A549 (cell line): ENCODE results near the gene RASSF4. TPM values are rescaled to one million over a fixed set of nuclear protein-coding genes. Genes with fewer than 3 reads are reported as not detected.

Source experiments
- ATAC-seq, 2 experiments: fragments of 200-7000 bp in 1 of 2; fragments of >200 bp in 1 of 2; cut with Nextera tagmentation in 1 of 2; cut with Tn5 transposase in 1 of 2; 3 replicates each; pipeline versions ENCODE4 v1.8.0 to v1.9.1; 2018 to 2020; ENCODE audit warnings: mild to moderate bottlenecking in 1 of 2, moderate library complexity in 1 of 2
- CTCF ChIA-PET: fragments of 300-600 bp; sonication (Branson Sonifier 250); formaldehyde crosslinking; extraction: SDS; loops from one replicate; lab custom pipeline; 2021; ENCODE audit warnings: antibody characterized with exemption, inconsistent platforms; lab: Yijun Ruan, JAX
- POLR2A ChIA-PET: fragments of 350-600 bp; formaldehyde crosslinking; extraction: SDS; loops from one replicate; lab custom pipeline; 2021; ENCODE audit warnings: antibody characterized with exemption, inconsistent platforms; lab: Yijun Ruan, JAX
- DNase-seq, 2 experiments: peaks; one replicate each; pipeline versions ENCODE4 v3.0.0 to v3.0.0-alpha.2; 2011 to 2016; ENCODE audit warnings: low read depth in 1 of 2, low spot score in 1 of 2
- FAIRE-seq: peaks from 2 replicates; lab custom pipeline; 2011; peaks lifted over from hg19 to GRCh38; lab: Jason Lieb, UNC
- H3K27ac ChIP-seq, 2 experiments: fragments of >200 bp; sonication (Bioruptor Twin); formaldehyde crosslinking; 3 replicates each; pipeline ENCODE4 v1.5.1; 2016 to 2017
- H3K4me1 ChIP-seq: fragments of >200 bp; sonication (Bioruptor Twin); formaldehyde crosslinking; 3 replicates; pipeline ENCODE4 v1.6.1; 2016
- H3K4me2 ChIP-seq: fragments of >200 bp; sonication (Bioruptor Twin); formaldehyde crosslinking; 3 replicates; pipeline ENCODE4 v1.6.1; 2016
- H3K4me3 ChIP-seq: fragments of >200 bp; sonication (Bioruptor Twin); formaldehyde crosslinking; 3 replicates; pipeline ENCODE4 v1.5.1; 2016
- H3K9me3 ChIP-seq: fragments of >200 bp; sonication (Bioruptor Twin); formaldehyde crosslinking; 3 replicates; pipeline ENCODE4 v1.6.1; 2016
- ATOH8 ChIP-seq: fragments of 250-450 bp; sonication (Bioruptor Pico); IDR thresholded peaks from 2 replicates; pipeline ENCODE4 v1.5.0; 2020; ENCODE audit warnings: low read depth, mild to moderate bottlenecking, moderate library complexity
- BCL3 ChIP-seq: fragments of >200 bp; sonication (Bioruptor Twin); formaldehyde crosslinking; IDR thresholded peaks from 3 replicates; pipeline ENCODE4 v1.6.1; 2016
- CBX2 ChIP-seq: fragments of 200-600 bp; sonication (generic); IDR thresholded peaks from 2 replicates; pipeline ENCODE4 v1.6.1; 2016; ENCODE audit warnings: low read depth, mild to moderate bottlenecking, borderline replicate concordance
- CBX8 ChIP-seq: fragments of 200-600 bp; sonication (generic); IDR thresholded peaks from 2 replicates; pipeline ENCODE4 v1.6.1; 2016
- CHD4 ChIP-seq: fragments of 200-600 bp; sonication (generic); IDR thresholded peaks from 2 replicates; pipeline ENCODE4 v1.6.1; 2016; ENCODE audit warnings: antibody characterized with exemption, mild to moderate bottlenecking, borderline replicate concordance
- CTCF ChIP-seq: fragments of >200 bp; sonication (Bioruptor Twin); formaldehyde crosslinking; IDR thresholded peaks from 3 replicates; pipeline ENCODE4 v1.5.1; 2016
- E2F6 ChIP-seq: IDR thresholded peaks from 2 replicates; pipeline ENCODE4 v1.6.1; 2012; ENCODE audit warnings: low read depth, borderline replicate concordance
- ELK1 ChIP-seq: fragments of 150-350 bp; IDR thresholded peaks from 2 replicates; pipeline ENCODE4 v1.6.1; 2014; ENCODE audit warnings: low read depth, mild to moderate bottlenecking, low read length
- HDAC2 ChIP-seq: fragments of 200-600 bp; sonication (generic); IDR thresholded peaks from 2 replicates; pipeline ENCODE4 v1.6.1; 2016
- HES2 ChIP-seq: fragments of >200 bp; sonication (Bioruptor Twin); formaldehyde crosslinking; IDR thresholded peaks from 2 replicates; pipeline ENCODE4 v1.6.1; 2016
- NR3C1 ChIP-seq: fragments of >200 bp; sonication (Bioruptor Twin); formaldehyde crosslinking; IDR thresholded peaks from 3 replicates; pipeline ENCODE4 v1.6.1; 2017
- PBX3 ChIP-seq: IDR thresholded peaks from 2 replicates; pipeline ENCODE4 v1.6.1; 2012
- POLR2AphosphoS2 ChIP-seq: conservative IDR thresholded peaks from 2 replicates; pipeline ENCODE4 v1.6.1; 2012; ENCODE audit warnings: low read length, improper control_type of control experiment, inconsistent platforms
- RARB ChIP-seq: fragments of 250-450 bp; sonication (Bioruptor Pico); IDR thresholded peaks from 2 replicates; pipeline ENCODE4 v1.8.0; 2021; ENCODE audit warnings: mild to moderate bottlenecking, moderate library complexity
- RFX5 ChIP-seq: fragments of 450-650 bp; IDR thresholded peaks from 2 replicates; pipeline ENCODE4 v1.7.1; 2014; ENCODE audit warnings: antibody characterized with exemption, mild to moderate bottlenecking, moderate library complexity
- SREBF2 ChIP-seq: fragments of 450-650 bp; IDR thresholded peaks from 2 replicates; pipeline ENCODE4 v1.6.1; 2014; ENCODE audit warnings: mild to moderate bottlenecking, moderate library complexity
- TFCP2L1 ChIP-seq: fragments of 250-450 bp; sonication (Bioruptor Pico); IDR thresholded peaks from 2 replicates; pipeline ENCODE4 v1.5.0; 2021; ENCODE audit warnings: mild to moderate bottlenecking
- WGBS: methylation state at CpG from one replicate; pipeline ENCODE4 v1.1.6; 2017; ENCODE audit errors: missing lambda C conversion rate; 5-methylcytosine and 5-hydroxymethylcytosine counted together
- polyA plus RNA-seq, 4 experiments: library from polyadenylated mRNA; depleted of rRNA in 3 of 4; stranded (reverse); fragments of >200 nt; fragmentation: RNase III in 1 of 4; extraction: RNeasy Plus Mini Kit Qiagen cat#74134 plus additional on column Dnase treatment in 1 of 4; gene quantifications; 2 replicates in 3 of 4; 3 replicates in 1 of 4; pipeline ENCODE4 v1.2.3, GENCODE V29; 2011 to 2017

The RASSF4 gene
- polyA plus RNA-seq, 2 of the 4 experiments (the other 2 are of a cell fraction), result 1.9 to 2.2 TPM

GRCh38 chr10:44944354-44944753 is 15.2 kb upstream of the RASSF4 start:
- Histone ChIP-seq H3K4me2 (no peak overlapping the region), H3K4me1 (peaks cover 7% of the 10 kb centered on the region; the same call in 1 of the 3 replicates), H3K27ac (no peak overlapping the region), H3K9me3 (peaks cover 14% of the 10 kb centered on the region; the same call in 2 of the 3 replicates), H3K4me3 (no peak overlapping the region)
- ChIA-PET POLR2A (no interaction called here), CTCF (interaction anchor here (0.7 to 1.3 kb wide), 3 partner anchors 8 to 19 kb away, joined by 3 to 8 read pairs (median 4); no protein-coding TSS in a partner anchor)
- no peak for DNase-seq
- no peak for ATAC-seq
- no peak for TF ChIP-seq PBX3
- no peak for TF ChIP-seq TFCP2L1 (CRISPR knock-in tag)
- TF ChIP-seq E2F6, result no peak
- TF ChIP-seq CTCF, result no peak
- TF ChIP-seq RFX5, result no peak
- no peak for TF ChIP-seq NR3C1
- no peak for TF ChIP-seq HES2
- TF ChIP-seq BCL3, result no peak
- peak; percentile 7 for FAIRE-seq
- WGBS, result 0% methylated on average over 1 of the region's 1 CpG

GRCh38 chr10:44946205-44946604 is 13.4 kb upstream of the RASSF4 start:
- POLR2A ChIA-PET, result no interaction called here
- WGBS, result 25% methylated on average over 2 of the region's 2 CpGs
- FAIRE-seq (no peak), ATAC-seq (no peak), DNase-seq (no peak)
- Histone ChIP-seq H3K27ac (no peak overlapping the region), H3K9me3 (peaks cover 14% of the 10 kb centered on the region; the same call in 2 of the 3 replicates), H3K4me2 (no peak overlapping the region), H3K4me1 (no peaks in the 10 kb centered on the region), H3K4me3 (no peak overlapping the region)
- CTCF ChIA-PET, result interaction anchor here (3.8 kb wide), 1 partner anchor 13 kb away, joined by 25 read pairs; no protein-coding TSS in a partner anchor
- TF ChIP-seq HDAC2 (no peak), CBX2 (no peak), SREBF2 (no peak), NR3C1 (no peak), RARB (CRISPR knock-in tag) (no peak), POLR2AphosphoS2 (no peak), CHD4 (no peak), BCL3 (no peak), ELK1 (no peak), CBX8 (no peak), ATOH8 (CRISPR knock-in tag) (no peak)
